ENCODE data around the gene SDCCAG8.
A peak's percentile ranks its signal among the peaks of the same experiment; 100 is the strongest.

Gene SDCCAG8

GRCh38 chr1:243294723-243295121 lies 38.9 kb downstream of the SDCCAG8 start:
- no peak for TF ChIP-seq JUND (IDR thresholded peaks at IDR 0.05; ENCODE audit: low read depth)
- no peak for DNase-seq (ENCODE audit: low read depth in 1 of 2, low spot score in 1 of 2)
- in situ Hi-C loops (cut with HindIII; ENCODE audit: low pct_unique_long_range_greater_than_20kb, low sequenced_read_pairs) = no loop called here

GRCh38 chr1:243299069-243299468 lies 43.2 kb downstream of the SDCCAG8 start:
- in situ Hi-C loops (cut with HindIII; ENCODE audit: low pct_unique_long_range_greater_than_20kb, low sequenced_read_pairs) = no loop called here
- no peak for TF ChIP-seq JUND (IDR thresholded peaks at IDR 0.05; ENCODE audit: low read depth)
- DNase-seq (ENCODE audit: low read depth in 1 of 2, low spot score in 1 of 2) = no peak

DNA sequence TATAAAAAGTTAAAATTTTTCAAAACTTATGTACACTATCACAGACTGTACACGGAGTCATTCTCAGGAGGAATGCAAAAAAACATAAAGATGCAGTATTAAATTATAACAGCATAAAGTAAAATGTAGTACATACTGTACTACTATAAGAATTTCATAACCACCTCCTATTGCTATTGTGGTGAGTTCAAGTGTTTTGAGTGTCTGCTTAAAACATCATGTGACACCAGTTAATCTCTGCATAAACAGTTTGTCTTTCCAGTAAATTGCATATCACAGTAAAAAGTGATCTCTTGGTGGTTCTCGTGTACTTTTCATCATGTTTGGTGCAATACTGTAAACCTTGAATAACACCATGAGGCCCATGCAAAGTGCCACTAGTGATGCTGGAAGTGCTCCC lies 45.2 kb downstream of the SDCCAG8 start:
- no peak for DNase-seq (ENCODE audit: low read depth in 1 of 2, low spot score in 1 of 2)
- in situ Hi-C loops (cut with HindIII; ENCODE audit: low pct_unique_long_range_greater_than_20kb, low sequenced_read_pairs) = no loop called here
- TF ChIP-seq JUND (IDR thresholded peaks at IDR 0.05; ENCODE audit: low read depth) = no peak

DNA sequence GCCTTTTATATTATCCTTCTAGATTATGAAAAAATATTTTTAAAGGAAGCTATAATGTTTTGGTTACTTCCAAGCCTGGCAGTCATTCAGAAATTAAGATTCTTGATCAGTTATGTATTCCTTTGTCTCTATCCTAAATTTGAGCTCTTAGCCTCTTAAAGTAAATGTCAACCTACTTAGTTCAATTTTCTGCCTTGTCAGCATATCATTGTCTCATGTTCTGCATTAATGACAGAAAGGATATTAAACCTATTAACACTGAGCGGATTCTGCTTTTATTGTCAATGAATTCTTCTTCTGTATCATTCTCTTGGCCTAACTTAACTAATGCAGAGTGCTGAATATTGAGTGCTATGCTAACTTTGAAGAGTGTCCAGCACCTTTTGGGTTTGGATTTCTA lies 56.0 kb downstream of the SDCCAG8 start:
- no peak for TF ChIP-seq JUND (IDR thresholded peaks at IDR 0.05; ENCODE audit: low read depth)
- no peak for DNase-seq (ENCODE audit: low read depth in 1 of 2, low spot score in 1 of 2)
- in situ Hi-C loops (cut with HindIII; ENCODE audit: low pct_unique_long_range_greater_than_20kb, low sequenced_read_pairs) = no loop called here

- no peak for DNase-seq (ENCODE audit: low read depth in 1 of 2, low spot score in 1 of 2)
- in situ Hi-C loops (cut with HindIII; ENCODE audit: low pct_unique_long_range_greater_than_20kb, low sequenced_read_pairs) = no loop called here
- no peak for TF ChIP-seq JUND (IDR thresholded peaks at IDR 0.05; ENCODE audit: low read depth)
Observed at GRCh38 chr1:243312952-243313634, 57.3 kb downstream of the SDCCAG8 start.

- no peak for TF ChIP-seq JUND (IDR thresholded peaks at IDR 0.05; ENCODE audit: low read depth)
- no peak for DNase-seq (ENCODE audit: low read depth in 1 of 2, low spot score in 1 of 2)
- in situ Hi-C loops (cut with HindIII; ENCODE audit: low pct_unique_long_range_greater_than_20kb, low sequenced_read_pairs) = no loop called here
Observed at GRCh38 chr1:243313635-243314536, 58.0 kb downstream of the SDCCAG8 start.

GRCh38 chr1:243315455-243315854 lies 59.6 kb downstream of the SDCCAG8 start:
- no peak for TF ChIP-seq JUND (IDR thresholded peaks at IDR 0.05; ENCODE audit: low read depth)
- DNase-seq (ENCODE audit: low read depth in 1 of 2, low spot score in 1 of 2) = no peak
- in situ Hi-C loops (cut with HindIII; ENCODE audit: low pct_unique_long_range_greater_than_20kb, low sequenced_read_pairs) = no loop called here

DNA sequence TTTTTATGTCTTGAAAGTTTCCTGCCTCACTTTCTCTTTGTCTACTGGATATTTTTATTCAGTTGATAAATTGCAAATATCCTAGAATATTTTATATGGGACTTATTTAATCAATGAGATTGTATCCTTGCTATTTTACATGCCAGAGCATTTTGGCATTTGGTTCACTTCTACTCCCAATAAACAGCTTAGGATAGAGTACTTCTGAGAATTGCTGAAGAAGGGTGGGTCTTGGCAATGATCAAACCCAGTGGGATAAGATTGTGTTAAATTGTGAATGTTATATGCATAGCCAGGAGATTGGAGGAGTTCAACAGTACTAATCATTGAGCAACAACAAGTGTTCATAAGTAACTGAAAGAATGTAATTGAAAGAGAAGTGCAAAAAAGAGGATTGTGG lies 60.1 kb downstream of the SDCCAG8 start:
- DNase-seq (ENCODE audit: low read depth in 1 of 2, low spot score in 1 of 2) = no peak
- in situ Hi-C loops (cut with HindIII; ENCODE audit: low pct_unique_long_range_greater_than_20kb, low sequenced_read_pairs) = no loop called here
- no peak for TF ChIP-seq JUND (IDR thresholded peaks at IDR 0.05; ENCODE audit: low read depth)

DNA sequence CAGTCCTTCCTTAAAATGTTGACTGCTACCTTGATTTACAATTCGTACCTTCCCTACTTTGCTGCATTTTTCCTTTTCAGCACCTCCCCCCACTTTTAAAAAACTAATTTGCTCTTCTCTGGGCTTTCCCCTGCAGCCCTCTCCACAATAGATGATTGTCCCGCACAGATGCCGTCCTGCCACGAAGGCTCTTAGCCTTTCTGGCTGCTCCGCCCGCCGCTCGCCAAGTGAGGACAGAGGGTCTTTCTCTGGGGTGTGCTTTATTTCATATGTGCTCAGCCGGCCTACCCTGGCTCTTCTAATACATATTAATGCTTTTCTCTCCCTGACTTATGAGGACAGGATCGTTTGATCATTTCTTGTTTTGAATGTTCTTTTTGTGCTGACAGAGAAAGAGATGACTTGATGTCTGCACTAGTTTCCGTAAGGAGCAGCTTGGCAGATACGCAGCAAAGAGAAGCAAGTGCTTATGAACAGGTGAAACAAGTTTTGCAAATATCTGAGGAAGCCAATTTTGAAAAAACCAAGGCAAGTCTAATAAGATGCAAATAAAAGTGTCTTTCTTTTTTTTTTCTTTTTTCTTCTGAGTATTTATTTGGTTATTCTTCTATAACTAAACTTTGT lies 60.6 kb downstream of the SDCCAG8 start:
- peak in 1 of 2 experiments; percentile 22 for DNase-seq (ENCODE audit: low read depth in 1 of 2, low spot score in 1 of 2)
- in situ Hi-C loops (cut with HindIII; ENCODE audit: low pct_unique_long_range_greater_than_20kb, low sequenced_read_pairs) = no loop called here
- no peak for TF ChIP-seq JUND (IDR thresholded peaks at IDR 0.05; ENCODE audit: low read depth)

- DNase-seq (ENCODE audit: low read depth in 1 of 2, low spot score in 1 of 2) = no peak
- in situ Hi-C loops (cut with HindIII; ENCODE audit: low pct_unique_long_range_greater_than_20kb, low sequenced_read_pairs) = no loop called here
- TF ChIP-seq JUND (IDR thresholded peaks at IDR 0.05; ENCODE audit: low read depth) = no peak
Observed at GRCh38 chr1:243320224-243320623, 64.4 kb downstream of the SDCCAG8 start.

DNA sequence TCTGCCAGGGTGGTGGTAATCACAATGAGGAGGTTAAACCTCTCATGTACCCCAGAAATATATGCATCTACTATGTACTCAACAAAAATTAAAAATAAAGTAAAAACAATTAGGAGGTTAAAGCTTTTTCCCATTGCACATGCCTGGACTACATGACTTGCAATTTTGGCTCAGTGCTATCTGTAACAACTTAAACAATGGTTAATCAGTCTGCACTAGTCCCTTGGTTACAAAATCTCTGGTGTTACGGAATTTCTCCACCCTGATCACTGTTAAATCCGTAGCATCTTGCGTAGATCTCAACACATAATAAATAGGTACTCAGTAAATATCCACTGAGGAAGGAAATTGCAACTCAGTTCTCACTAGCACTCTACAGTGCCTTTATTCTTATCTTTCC lies 66.5 kb downstream of the SDCCAG8 start:
- DNase-seq (ENCODE audit: low read depth in 1 of 2, low spot score in 1 of 2) = no peak
- in situ Hi-C loops (cut with HindIII; ENCODE audit: low pct_unique_long_range_greater_than_20kb, low sequenced_read_pairs) = no loop called here
- TF ChIP-seq JUND (IDR thresholded peaks at IDR 0.05; ENCODE audit: low read depth) = no peak

GRCh38 chr1:243323491-243323890 lies 67.7 kb downstream of the SDCCAG8 start:
- DNase-seq (ENCODE audit: low read depth in 1 of 2, low spot score in 1 of 2) = no peak
- no peak for TF ChIP-seq JUND (IDR thresholded peaks at IDR 0.05; ENCODE audit: low read depth)
- in situ Hi-C loops (cut with HindIII; ENCODE audit: low pct_unique_long_range_greater_than_20kb, low sequenced_read_pairs) = no loop called here
